Measurements from ENCODE around the gene UNC13C.

- TF ChIP-seq CTCF (conservative IDR thresholded peaks at IDR 0.05; ENCODE audit: low read length) (no peak), EZH2phosphoT487 (IDR thresholded peaks at IDR 0.05; ENCODE audit: borderline replicate concordance, low read depth, low read length) (no peak)
Measured at GRCh38 chr15:54127574-54127973, 149.3 kb downstream of the UNC13C start.

All from OCI-LY7 (cell line).